ENCODE results near the gene HIVEP3. TPM values are rescaled to one million over a fixed set of nuclear protein-coding genes. Genes with fewer than 3 reads are reported as not detected.
A peak's percentile ranks its signal among the peaks of the same experiment; 100 is the strongest.

HIVEP3 gene
- total and polyA plus RNA-seq, 8 donors = 1.8 to 65.3 (median 3.8) TPM

GRCh38 chr1:41462680-41463004 is 456.1 kb downstream of the HIVEP3 start:
- H3K27ac ChIP-seq = no peak overlapping the region
- intact Hi-C loops (cut with DNase I; ENCODE audit: low total_unique reads) = no loop called here
- H3K4me1 ChIP-seq = peaks cover 13 to 35% (median 20%) of the 10 kb centered on the region in 4 donors
- H3K4me3 ChIP-seq = no peak overlapping the region
- no peak for DNase-seq
- no peaks in the 10 kb centered on the region for H3K9me3 ChIP-seq
- 93 to 99% (median 97%) methylated on average over 2 of the region's 2 CpGs for WGBS, 5 donors
- H3K27me3 ChIP-seq = no peaks in the 10 kb centered on the region
- no peak for TF ChIP-seq CTCF (IDR thresholded peaks at IDR 0.05)
- no peak for TF ChIP-seq EP300 (IDR thresholded peaks at IDR 0.05)
- TF ChIP-seq POLR2A (IDR thresholded peaks at IDR 0.05) = no peak
- no peaks in the 10 kb centered on the region for H3K36me3 ChIP-seq

DNA sequence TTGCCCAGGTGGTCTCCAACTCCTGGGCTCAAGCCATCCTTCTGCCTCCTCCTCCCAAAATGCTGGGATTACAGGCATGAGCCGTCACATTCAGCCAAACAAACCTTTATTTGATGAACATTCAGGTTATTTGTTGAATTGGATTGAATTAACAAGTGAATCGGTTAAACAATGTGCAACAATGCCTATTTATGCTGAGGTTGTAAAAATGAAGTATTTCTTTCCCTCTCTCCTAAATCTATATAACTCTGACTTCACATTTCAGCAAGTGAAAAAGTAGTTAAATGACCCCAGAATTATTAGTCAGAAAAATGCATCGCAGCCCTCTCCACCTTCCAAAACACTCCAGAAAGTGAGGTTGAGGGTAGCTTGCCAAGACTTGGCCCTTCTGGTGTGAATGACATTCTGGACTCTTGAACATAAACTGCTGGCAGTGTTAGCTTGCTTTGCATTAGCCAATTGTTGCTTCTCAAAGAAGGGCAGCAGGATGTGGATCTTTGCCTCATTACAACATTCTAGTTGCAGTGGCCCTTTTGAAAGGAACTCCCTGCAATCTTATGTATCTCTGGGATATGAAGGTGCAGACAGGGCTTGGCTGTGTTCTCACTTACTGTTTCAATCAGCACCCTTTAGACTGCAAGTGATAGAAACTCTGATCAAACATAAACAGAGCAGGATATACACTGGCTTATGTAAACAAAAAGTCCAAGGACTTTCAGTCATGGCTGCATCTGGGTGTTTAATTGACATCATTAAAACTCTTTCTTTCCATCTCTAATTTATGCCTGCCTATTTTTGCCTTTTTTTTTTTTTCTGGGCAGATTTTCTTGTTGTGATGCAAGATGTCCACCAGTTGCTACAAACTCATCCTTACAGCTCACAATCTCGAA is 456.7 kb downstream of the HIVEP3 start:
- intact Hi-C loops (cut with DNase I; ENCODE audit: low total_unique reads) = no loop called here
- no peaks in the 10 kb centered on the region for H3K27me3 ChIP-seq
- H3K36me3 ChIP-seq = no peaks in the 10 kb centered on the region
- no peak overlapping the region for H3K4me3 ChIP-seq
- peak in 1 of 2 donors; percentile 49 for DNase-seq
- no peak overlapping the region for H3K27ac ChIP-seq
- 52 to 68% (median 56%) methylated on average over 4 of the region's 4 CpGs for WGBS, 5 donors
- peak in 1 of 3 donors; percentile 32 for TF ChIP-seq POLR2AphosphoS5 (IDR thresholded peaks at IDR 0.05)
- TF ChIP-seq POLR2A (IDR thresholded peaks at IDR 0.05) = no peak
- TF ChIP-seq CTCF (IDR thresholded peaks at IDR 0.05) = no peak
- H3K9me3 ChIP-seq = no peaks in the 10 kb centered on the region
- peaks cover 8 to 35% (median 16%) of the 10 kb centered on the region in 4 donors for H3K4me1 ChIP-seq

DNA sequence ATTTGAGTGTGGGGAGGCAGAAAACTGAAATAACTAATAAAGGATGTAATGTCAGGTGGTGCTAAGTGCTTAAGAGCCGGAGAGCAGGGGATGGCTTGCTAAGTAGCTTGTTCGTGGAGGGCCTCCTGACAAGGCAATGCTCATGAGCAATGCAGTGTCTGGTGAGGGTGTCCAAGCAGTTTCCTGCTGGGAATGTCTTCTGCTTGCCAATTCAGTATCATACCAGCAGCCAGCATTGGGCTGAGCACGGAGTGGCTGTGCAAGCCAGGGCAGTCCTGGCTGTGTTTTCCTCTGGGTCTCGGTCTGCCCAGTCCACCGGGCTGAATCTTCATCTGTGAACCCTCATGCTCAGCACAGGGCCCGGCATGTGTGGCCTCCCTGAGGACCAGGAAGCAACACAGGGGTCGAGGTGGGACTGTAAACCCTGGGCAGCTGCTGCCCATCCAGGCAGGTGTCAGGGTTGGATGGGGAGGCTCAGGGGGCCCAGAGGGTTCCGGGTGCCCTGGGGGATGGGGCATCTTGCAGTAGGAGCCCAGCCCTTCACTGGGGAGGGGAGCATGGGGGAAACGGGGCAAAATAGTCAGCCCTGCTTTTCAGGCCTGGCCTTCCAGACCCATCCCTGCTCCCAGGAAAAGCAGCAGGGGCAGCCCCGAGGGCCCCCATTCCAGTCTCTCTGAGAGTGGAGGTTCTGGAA is 461.7 kb downstream of the HIVEP3 start:
- 71 to 87% (median 81%) methylated on average over 10 of the region's 10 CpGs for WGBS, 5 donors
- DNase-seq = no peak
- H3K36me3 ChIP-seq = no peaks in the 10 kb centered on the region
- H3K27ac ChIP-seq = peak overlapping the region in 1 of 5 donors; percentile 26
- peaks cover 2 to 26% (median 10%) of the 10 kb centered on the region in 4 donors for H3K4me1 ChIP-seq
- intact Hi-C loops (cut with DNase I; ENCODE audit: low total_unique reads) = no loop called here
- no peaks in the 10 kb centered on the region for H3K9me3 ChIP-seq
- H3K27me3 ChIP-seq = no peaks in the 10 kb centered on the region
- no peak overlapping the region for H3K4me3 ChIP-seq
- TF ChIP-seq POLR2A (IDR thresholded peaks at IDR 0.05) = no peak
- TF ChIP-seq CTCF (IDR thresholded peaks at IDR 0.05) = no peak
- no peak for TF ChIP-seq EP300 (IDR thresholded peaks at IDR 0.05)
- TF ChIP-seq POLR2AphosphoS5 (IDR thresholded peaks at IDR 0.05) = no peak

Small RNA genes lying within 50 kb of the gene (small RNA-seq; reads per million reads assigned to genes)
- gene RNA5SP45 = 0 reads per million in 4 donors

Other genes starting within 250 kb of the HIVEP3 start
- 1 to 10 TPM in 1 of 5 donors, not detected in 4; 4.6 TPM for gene GUCA2B, start 234.5 kb upstream of the HIVEP3 start, total RNA-seq
- gene GUCA2B, start 234.5 kb upstream of the HIVEP3 start, polyA plus RNA-seq = 10 to 100 TPM in 1 of 3 donors, 1 to 10 TPM in 2; 2.2 to 13.1 (median 4.9) TPM
- gene GUCA2A, start 245.8 kb upstream of the HIVEP3 start, total RNA-seq = 1 to 10 TPM in 2 of 5 donors, not detected in 3; 1.8 to 3.1 TPM
- gene GUCA2A, start 245.8 kb upstream of the HIVEP3 start, polyA plus RNA-seq = not detected